GM18507 (cell line): ENCODE data around the gene HIRA.

Experiments
- DNase-seq: peaks from one replicate; pipeline ENCODE4 v3.0.0; 2011; ENCODE audit warnings: low read depth; ENCODE audit not compliant: insufficient read length; ENCODE audit errors: extremely low spot score
- FAIRE-seq: peaks from 2 replicates; lab custom pipeline; 2011; peaks lifted over from hg19 to GRCh38; lab: Jason Lieb, UNC

HIRA gene

GRCh38 chr22:19396561-19396933 lies 35.0 kb downstream of the HIRA start:
- no peak for FAIRE-seq
- DNase-seq = no peak

- FAIRE-seq (no peak), DNase-seq (no peak)
Observed at GRCh38 chr22:19395276-19395675, 36.3 kb downstream of the HIRA start.

GRCh38 chr22:19394274-19395050 lies 37.1 kb downstream of the HIRA start:
- DNase-seq (no peak), FAIRE-seq (no peak)

GRCh38 chr22:19393704-19394103 lies 37.8 kb downstream of the HIRA start:
- no peak for FAIRE-seq
- no peak for DNase-seq

- FAIRE-seq (no peak), DNase-seq (no peak)
Observed at GRCh38 chr22:19387575-19387974, 44.0 kb downstream of the HIRA start.

GRCh38 chr22:19387038-19387437 lies 44.5 kb downstream of the HIRA start:
- FAIRE-seq = no peak
- no peak for DNase-seq

GRCh38 chr22:19386248-19386647 lies 45.3 kb downstream of the HIRA start:
- DNase-seq = no peak
- no peak for FAIRE-seq

- no peak for DNase-seq
- no peak for FAIRE-seq
Observed at GRCh38 chr22:19385221-19385906, 46.2 kb downstream of the HIRA start.

- FAIRE-seq (no peak), DNase-seq (no peak)
Observed at GRCh38 chr22:19383292-19383691, 48.2 kb downstream of the HIRA start.

- DNase-seq = no peak
- no peak for FAIRE-seq
Observed at GRCh38 chr22:19382240-19382639, 49.3 kb downstream of the HIRA start.

- DNase-seq (no peak), FAIRE-seq (no peak)
Observed at GRCh38 chr22:19378344-19378674, 53.2 kb downstream of the HIRA start.

- FAIRE-seq (no peak), DNase-seq (no peak)
Observed at GRCh38 chr22:19377565-19378343, 53.8 kb downstream of the HIRA start.

- no peak for DNase-seq
- no peak for FAIRE-seq
Observed at GRCh38 chr22:19376971-19377370, 54.6 kb downstream of the HIRA start.

GRCh38 chr22:19376247-19376646 lies 55.3 kb downstream of the HIRA start:
- FAIRE-seq = no peak
- DNase-seq = no peak

- FAIRE-seq = no peak
- DNase-seq = no peak
Observed at GRCh38 chr22:19375435-19375834, 56.1 kb downstream of the HIRA start.

GRCh38 chr22:19374410-19374809 lies 57.1 kb downstream of the HIRA start:
- DNase-seq = no peak
- no peak for FAIRE-seq

GRCh38 chr22:19373450-19373849 lies 58.1 kb downstream of the HIRA start:
- no peak for DNase-seq
- no peak for FAIRE-seq

- DNase-seq (no peak), FAIRE-seq (no peak)
Observed at GRCh38 chr22:19371893-19372292, 59.6 kb downstream of the HIRA start.

GRCh38 chr22:19368876-19369275 lies 62.7 kb downstream of the HIRA start:
- FAIRE-seq = no peak

GRCh38 chr22:19367763-19368367 lies 63.7 kb downstream of the HIRA start:
- no peak for FAIRE-seq

More at GRCh38 chr22:19368876-19369275, 62.7 kb downstream of the HIRA start:
- no peak for DNase-seq

More at GRCh38 chr22:19367763-19368367, 63.7 kb downstream of the HIRA start:
- DNase-seq = no peak
